Type B pancreatic cell (in vitro differentiated cells): ENCODE measurements around the gene PRPF6. TPM values are rescaled to one million over a fixed set of nuclear protein-coding genes. Genes with fewer than 3 reads are reported as not detected.

ENCODE experiments used
- DNase-seq: peaks from one replicate; pipeline ENCODE4 v3.0.0; 2021; ENCODE audit warnings: mixed read lengths; ENCODE audit not compliant: unreplicated experiment; ENCODE audit errors: extremely low spot score
- H3K27ac Mint-ChIP-seq: 2 replicates; pipeline ENCODE4 v1.8.0; 2021; ENCODE audit warnings: mild to moderate bottlenecking, mixed read lengths
- H3K27me3 Mint-ChIP-seq: 2 replicates; pipeline ENCODE4 v1.8.0; 2021; ENCODE audit warnings: mixed read lengths
- H3K36me3 Mint-ChIP-seq: 2 replicates; pipeline ENCODE4 v1.8.0; 2021; ENCODE audit warnings: mixed read lengths
- H3K4me1 Mint-ChIP-seq: one replicate; pipeline ENCODE4 v1.8.0; 2021; ENCODE audit warnings: mixed read lengths; ENCODE audit not compliant: unreplicated experiment
- H3K4me3 Mint-ChIP-seq: 2 replicates; pipeline ENCODE4 v1.8.0; 2021; ENCODE audit warnings: mild to moderate bottlenecking, mixed read lengths
- H3K9me3 Mint-ChIP-seq: 2 replicates; pipeline ENCODE4 v1.8.0; 2021; ENCODE audit warnings: mixed read lengths
- total RNA-seq: library from RNA; stranded (reverse); gene quantifications from 2 replicates; pipeline ENCODE4 v1.2.1, GENCODE V29; 2021; ENCODE audit warnings: low replicate concordance
- TF ChIP-seq, protein P1 (sequence below): fragments of 200-600 bp; sonication (generic); conservative IDR thresholded peaks from 2 replicates; pipeline ENCODE4 v1.5.0; 2021; ENCODE audit warnings: antibody characterized with exemption, mild to moderate bottlenecking

The PRPF6 gene
- total RNA-seq, 1 donor from 2014 or later, result 67.9 TPM

DNA sequence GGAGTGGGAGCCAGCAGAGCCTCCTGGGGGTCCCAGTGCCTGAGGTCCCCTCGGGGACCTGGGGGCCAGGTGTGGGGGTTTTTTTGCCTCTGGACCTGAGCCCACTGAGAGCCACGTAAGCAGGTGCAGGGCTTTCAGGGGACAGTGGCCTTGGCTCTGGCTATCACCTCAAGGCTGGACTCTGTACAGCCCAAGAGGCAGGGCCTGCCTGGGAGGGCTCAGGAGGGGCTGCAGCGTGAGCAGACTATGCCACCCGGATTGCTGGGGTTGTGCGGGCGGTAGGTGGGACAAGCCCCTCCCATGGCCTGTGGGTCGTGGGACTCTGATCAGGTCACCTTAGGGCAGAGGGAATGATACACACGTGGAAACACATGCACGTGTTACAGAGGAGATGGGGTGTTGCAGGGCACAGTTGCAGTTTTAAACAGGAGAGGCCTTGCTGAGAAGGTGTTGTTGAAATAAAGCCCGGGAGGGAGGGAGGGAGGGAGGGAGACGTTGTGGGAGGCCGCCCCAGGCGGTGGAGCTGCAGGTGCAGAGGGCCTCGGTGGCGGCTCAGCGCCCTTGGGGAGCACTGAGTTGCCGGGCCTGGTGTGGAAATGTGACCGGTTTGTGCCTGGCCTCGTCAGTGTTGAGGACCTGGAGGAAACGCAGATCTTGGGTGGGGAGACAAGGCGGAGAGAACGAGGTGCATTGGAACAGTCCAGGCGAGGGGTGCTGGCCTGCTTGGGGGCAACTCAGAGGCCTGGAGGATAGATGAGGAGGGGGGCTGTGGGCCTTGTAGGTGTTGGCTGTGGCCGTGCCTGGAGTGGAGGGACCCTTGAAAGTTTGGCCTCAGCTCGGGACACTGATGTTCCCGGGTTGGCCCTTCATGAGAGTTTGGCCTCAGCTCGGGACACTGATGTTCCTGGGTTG is 84.4 kb downstream of the PRPF6 start:
- no peak overlapping the region for H3K27ac Mint-ChIP-seq
- no peaks in the 10 kb centered on the region for H3K9me3 Mint-ChIP-seq
- H3K4me3 Mint-ChIP-seq, result peak overlapping the region; percentile 36
- peaks cover 16% of the 10 kb centered on the region for H3K4me1 Mint-ChIP-seq
- no peak for DNase-seq
- TF ChIP-seq, protein P1, sequence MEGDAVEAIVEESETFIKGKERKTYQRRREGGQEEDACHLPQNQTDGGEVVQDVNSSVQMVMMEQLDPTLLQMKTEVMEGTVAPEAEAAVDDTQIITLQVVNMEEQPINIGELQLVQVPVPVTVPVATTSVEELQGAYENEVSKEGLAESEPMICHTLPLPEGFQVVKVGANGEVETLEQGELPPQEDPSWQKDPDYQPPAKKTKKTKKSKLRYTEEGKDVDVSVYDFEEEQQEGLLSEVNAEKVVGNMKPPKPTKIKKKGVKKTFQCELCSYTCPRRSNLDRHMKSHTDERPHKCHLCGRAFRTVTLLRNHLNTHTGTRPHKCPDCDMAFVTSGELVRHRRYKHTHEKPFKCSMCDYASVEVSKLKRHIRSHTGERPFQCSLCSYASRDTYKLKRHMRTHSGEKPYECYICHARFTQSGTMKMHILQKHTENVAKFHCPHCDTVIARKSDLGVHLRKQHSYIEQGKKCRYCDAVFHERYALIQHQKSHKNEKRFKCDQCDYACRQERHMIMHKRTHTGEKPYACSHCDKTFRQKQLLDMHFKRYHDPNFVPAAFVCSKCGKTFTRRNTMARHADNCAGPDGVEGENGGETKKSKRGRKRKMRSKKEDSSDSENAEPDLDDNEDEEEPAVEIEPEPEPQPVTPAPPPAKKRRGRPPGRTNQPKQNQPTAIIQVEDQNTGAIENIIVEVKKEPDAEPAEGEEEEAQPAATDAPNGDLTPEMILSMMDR, result no peak
- H3K36me3 Mint-ChIP-seq, result no peaks in the 10 kb centered on the region
- H3K27me3 Mint-ChIP-seq, result no peaks in the 10 kb centered on the region

DNA sequence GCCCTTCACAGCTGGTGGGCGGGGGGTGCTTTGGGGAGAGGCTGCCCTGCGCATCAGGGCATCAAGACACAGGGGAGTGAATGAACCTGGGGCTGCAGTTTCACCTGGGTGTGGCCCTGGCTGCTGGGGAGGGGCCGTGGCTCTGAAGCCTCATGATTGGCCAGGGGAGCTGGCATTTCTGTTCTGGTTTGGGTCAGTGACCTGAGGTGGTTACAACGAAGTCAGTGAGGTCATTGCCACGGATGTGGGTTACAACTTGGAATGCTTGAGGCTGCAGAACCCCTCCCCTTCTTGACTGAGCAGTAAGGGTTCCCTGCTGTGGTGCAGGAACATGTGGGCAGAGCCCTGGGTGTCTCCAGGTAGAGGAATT is 85.0 kb downstream of the PRPF6 start:
- H3K4me3 Mint-ChIP-seq, result peak overlapping the region; percentile 36
- DNase-seq, result no peak
- peaks cover 16% of the 10 kb centered on the region for H3K4me1 Mint-ChIP-seq
- no peaks in the 10 kb centered on the region for H3K9me3 Mint-ChIP-seq
- no peaks in the 10 kb centered on the region for H3K36me3 Mint-ChIP-seq
- TF ChIP-seq, protein P1, result no peak
- no peak overlapping the region for H3K27ac Mint-ChIP-seq
- H3K27me3 Mint-ChIP-seq, result no peaks in the 10 kb centered on the region

DNA sequence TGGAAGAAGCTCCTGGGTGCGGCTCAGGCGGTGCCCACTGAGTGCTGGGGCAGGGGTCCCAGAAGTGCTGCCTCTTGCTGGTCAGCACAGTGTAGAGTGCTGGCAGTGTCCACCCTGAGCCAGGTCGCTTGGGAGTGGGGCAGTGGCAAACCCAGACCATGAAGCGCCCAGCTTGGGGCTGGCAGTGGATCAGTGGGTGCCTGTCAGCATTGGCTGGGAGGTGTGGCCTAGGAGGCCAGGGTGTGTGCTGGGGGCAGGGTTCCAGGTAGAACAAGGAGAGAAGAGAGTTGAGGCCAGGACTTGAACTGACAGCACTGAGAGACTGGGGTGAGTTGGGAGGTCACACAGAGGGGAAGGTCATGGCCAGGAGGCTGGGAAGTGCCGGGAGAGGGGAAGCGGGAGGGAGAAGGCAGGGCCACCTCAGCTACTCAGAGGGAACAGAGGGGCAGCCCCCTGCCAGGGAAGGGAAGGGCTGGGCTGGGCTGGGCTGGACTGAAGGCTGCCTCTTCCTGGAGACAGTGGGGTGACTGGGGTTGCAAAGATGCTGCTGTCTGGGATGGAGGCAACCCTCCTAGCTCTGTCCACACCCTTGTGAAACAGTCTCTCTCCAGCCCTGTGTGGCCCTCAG is 86.2 kb downstream of the PRPF6 start:
- peaks cover 14% of the 10 kb centered on the region for H3K4me1 Mint-ChIP-seq
- no peaks in the 10 kb centered on the region for H3K36me3 Mint-ChIP-seq
- no peak overlapping the region for H3K4me3 Mint-ChIP-seq
- TF ChIP-seq, protein P1, result no peak
- DNase-seq, result no peak
- H3K27me3 Mint-ChIP-seq, result no peaks in the 10 kb centered on the region
- H3K9me3 Mint-ChIP-seq, result no peaks in the 10 kb centered on the region
- H3K27ac Mint-ChIP-seq, result no peak overlapping the region

DNA sequence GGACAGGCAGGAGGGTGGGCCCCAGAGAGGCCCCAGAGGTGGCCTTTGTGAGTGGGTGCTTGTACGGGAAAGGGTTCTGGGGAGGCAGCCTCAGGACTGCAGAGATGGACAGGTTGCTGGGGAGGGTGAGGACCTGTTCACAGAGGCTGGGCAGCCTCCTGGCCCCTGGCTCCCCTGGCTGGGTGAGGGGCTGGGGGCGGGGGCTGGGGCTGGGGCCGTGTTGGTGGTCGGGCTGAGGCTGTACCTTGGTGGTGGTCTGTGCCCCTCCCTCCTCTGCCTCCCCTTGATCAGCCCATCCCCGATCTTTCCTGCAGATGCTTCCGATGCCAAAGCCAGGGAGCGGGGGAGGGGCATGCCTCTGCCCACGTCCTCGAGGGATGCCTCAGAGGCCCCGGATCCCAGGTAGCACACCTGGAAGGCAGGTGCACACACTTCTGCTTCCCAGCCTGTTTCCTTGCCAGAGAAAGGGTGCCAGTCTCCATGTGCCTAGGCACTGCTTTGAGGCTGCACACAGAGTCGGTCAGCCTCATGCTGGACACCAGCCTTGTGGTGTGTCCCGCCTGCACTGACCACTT is 86.9 kb downstream of the PRPF6 start:
- TF ChIP-seq, protein P1, result no peak
- H3K36me3 Mint-ChIP-seq, result no peaks in the 10 kb centered on the region
- no peak overlapping the region for H3K27ac Mint-ChIP-seq
- H3K27me3 Mint-ChIP-seq, result no peaks in the 10 kb centered on the region
- H3K9me3 Mint-ChIP-seq, result no peaks in the 10 kb centered on the region
- no peak overlapping the region for H3K4me3 Mint-ChIP-seq
- DNase-seq, result no peak
- H3K4me1 Mint-ChIP-seq, result peaks cover 10% of the 10 kb centered on the region

DNA sequence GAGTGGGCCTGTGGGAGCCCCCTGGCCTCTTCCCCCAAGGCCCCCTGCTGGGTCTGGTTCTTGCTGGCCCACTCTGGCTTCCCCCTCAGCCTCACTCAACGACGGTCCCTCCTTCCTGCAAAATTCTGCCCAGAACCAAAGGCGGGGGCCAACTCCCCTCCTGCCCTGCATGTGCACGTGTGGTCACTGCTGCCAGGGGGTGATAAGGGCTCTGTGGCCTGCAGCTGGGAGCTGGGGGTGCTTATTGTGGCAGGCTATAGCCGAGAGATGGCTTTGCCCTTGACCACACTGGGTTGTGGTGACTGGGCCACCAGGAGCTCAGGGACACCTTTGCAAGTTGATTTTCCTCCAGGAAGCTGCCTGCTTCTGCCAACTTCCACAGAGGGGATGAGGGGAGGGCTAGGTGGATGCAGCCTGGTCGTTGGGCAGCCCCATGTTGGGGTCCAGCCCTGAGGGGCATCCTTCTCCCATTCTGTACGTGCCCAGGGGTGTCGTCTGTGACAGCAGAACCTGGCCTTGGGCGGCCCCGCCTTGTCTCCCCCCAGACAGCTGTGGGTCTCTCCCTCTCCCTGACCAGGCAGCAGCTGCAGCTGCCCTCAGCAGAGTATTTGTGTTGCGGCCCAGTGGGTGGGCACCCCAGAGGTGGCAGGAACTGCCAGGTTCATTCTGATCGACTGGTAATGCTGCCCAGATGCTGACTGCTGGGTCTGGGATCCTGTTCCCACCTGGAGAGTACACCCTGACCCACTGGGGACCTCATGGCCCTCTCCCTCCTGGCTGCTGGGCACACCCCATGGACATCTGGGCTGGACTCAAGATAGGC is 87.7 kb downstream of the PRPF6 start:
- no peaks in the 10 kb centered on the region for H3K9me3 Mint-ChIP-seq
- no peaks in the 10 kb centered on the region for H3K27me3 Mint-ChIP-seq
- H3K4me3 Mint-ChIP-seq, result no peak overlapping the region
- TF ChIP-seq, protein P1, result no peak
- H3K36me3 Mint-ChIP-seq, result no peaks in the 10 kb centered on the region
- H3K27ac Mint-ChIP-seq, result no peak overlapping the region
- H3K4me1 Mint-ChIP-seq, result peaks cover 10% of the 10 kb centered on the region
- no peak for DNase-seq
